ENCODE results near the gene HDLBP.
A peak's percentile ranks its signal among the peaks of the same experiment; 100 is the strongest.

Gene HDLBP, protein sequence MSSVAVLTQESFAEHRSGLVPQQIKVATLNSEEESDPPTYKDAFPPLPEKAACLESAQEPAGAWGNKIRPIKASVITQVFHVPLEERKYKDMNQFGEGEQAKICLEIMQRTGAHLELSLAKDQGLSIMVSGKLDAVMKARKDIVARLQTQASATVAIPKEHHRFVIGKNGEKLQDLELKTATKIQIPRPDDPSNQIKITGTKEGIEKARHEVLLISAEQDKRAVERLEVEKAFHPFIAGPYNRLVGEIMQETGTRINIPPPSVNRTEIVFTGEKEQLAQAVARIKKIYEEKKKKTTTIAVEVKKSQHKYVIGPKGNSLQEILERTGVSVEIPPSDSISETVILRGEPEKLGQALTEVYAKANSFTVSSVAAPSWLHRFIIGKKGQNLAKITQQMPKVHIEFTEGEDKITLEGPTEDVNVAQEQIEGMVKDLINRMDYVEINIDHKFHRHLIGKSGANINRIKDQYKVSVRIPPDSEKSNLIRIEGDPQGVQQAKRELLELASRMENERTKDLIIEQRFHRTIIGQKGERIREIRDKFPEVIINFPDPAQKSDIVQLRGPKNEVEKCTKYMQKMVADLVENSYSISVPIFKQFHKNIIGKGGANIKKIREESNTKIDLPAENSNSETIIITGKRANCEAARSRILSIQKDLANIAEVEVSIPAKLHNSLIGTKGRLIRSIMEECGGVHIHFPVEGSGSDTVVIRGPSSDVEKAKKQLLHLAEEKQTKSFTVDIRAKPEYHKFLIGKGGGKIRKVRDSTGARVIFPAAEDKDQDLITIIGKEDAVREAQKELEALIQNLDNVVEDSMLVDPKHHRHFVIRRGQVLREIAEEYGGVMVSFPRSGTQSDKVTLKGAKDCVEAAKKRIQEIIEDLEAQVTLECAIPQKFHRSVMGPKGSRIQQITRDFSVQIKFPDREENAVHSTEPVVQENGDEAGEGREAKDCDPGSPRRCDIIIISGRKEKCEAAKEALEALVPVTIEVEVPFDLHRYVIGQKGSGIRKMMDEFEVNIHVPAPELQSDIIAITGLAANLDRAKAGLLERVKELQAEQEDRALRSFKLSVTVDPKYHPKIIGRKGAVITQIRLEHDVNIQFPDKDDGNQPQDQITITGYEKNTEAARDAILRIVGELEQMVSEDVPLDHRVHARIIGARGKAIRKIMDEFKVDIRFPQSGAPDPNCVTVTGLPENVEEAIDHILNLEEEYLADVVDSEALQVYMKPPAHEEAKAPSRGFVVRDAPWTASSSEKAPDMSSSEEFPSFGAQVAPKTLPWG (N-terminal part only)

GRCh38 chr2:241315093-241315878 lies at the start of gene HDLBP:
HDLBP (minus strand) TSS chr2:241315672; CDS start chr2:241266869, 48,803 bp downstream.
- peak; percentile 95 for DNase-seq (ENCODE audit: low spot score)

DNA sequence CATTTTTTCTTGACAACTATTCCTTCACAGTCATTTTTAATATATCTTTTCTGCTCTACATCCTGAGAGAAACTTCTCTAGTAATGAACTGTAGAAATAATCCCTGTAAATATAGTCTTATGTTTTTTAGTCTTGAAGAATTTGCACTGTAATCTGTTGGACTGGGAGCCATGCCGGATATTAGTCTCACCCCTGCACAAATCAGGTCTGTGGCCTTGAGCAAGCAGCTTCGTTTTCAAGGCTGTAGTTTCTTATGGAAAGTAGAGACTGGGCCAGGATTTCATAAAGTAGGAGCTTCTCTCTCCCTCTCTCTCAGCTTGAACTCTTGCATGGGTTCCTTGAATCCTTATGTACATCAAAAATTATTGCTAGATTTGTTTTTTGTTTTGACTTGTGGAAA lies 49.3 kb upstream of the HDLBP start:
- DNase-seq (ENCODE audit: low spot score): no peak

GRCh38 chr2:241363426-241363825 lies 48.0 kb upstream of the HDLBP start:
- no peak for DNase-seq (ENCODE audit: low spot score)

- DNase-seq (ENCODE audit: low spot score): peak; percentile 32
These were observed 44.1 kb upstream of the HDLBP start for GRCh38 chr2:241359481-241360045.

DNA sequence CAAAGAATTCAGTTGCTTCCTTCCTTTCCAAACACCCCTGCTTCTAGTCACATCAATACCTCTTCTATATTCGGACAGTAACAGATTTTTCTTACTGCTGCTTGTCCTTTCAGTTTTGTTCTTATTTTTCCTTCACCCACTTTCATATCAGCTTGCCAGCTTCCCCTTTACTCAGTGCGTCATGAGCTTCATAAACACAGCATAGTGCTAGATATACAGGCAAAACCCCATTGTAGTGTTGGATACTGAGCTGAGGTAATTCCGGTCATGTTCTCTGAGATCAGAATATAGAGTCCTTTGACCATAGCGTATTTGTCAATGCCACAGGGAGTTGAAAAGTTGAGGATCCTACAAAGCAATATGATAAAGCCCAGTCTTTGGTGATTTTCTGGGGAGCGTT lies 43.0 kb upstream of the HDLBP start:
- DNase-seq (ENCODE audit: low spot score): no peak

DNA sequence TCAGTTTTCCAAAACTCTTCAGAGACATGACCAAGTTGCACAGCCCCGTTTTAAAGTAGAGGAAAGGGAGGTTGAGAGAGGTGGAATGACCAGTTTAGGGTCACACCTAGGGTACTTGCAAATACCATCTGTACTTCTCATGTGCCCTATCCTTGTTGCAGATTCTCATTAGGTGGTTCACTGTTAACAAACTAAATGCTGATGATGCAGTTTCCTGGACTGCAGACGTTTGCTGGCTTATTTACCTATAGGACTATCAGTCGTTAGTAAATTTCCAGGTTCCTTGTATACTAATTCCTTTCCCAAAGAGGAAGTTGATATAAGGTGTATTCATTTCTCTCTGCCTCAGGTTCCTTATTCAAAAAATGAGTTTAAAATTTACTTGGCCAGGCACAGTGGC lies 42.1 kb upstream of the HDLBP start:
- DNase-seq (ENCODE audit: low spot score): no peak

DNA sequence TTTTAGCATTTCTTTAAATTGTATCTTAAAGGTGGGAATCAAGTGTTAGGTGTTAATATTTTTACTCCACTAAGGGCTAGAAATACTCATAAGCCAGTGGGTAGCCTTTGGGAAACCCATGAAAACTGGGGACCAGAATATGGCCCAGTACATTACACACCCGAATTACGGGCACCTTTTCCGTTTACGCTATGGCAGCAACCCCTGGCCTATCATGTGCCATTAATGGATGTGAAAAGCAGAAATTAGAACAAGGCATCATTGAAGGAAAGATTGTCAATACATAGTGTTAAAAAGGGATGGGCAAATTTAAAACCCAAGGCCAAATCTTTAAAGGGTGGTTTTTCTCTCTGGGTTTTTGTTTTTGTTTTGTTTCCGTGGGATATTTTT lies 41.4 kb upstream of the HDLBP start:
- DNase-seq (ENCODE audit: low spot score): no peak

GRCh38 chr2:241355983-241356870 lies 40.8 kb upstream of the HDLBP start, which contains the start of gene FARP2:
FARP2 (plus strand) TSS chr2:241356285; CDS start chr2:241373108, 16,823 bp downstream.
- peak; percentile 88 for DNase-seq (ENCODE audit: low spot score)

GRCh38 chr2:241354668-241355658 lies 39.5 kb upstream of the HDLBP start:
- peak; percentile 45 for DNase-seq (ENCODE audit: low spot score)

DNA sequence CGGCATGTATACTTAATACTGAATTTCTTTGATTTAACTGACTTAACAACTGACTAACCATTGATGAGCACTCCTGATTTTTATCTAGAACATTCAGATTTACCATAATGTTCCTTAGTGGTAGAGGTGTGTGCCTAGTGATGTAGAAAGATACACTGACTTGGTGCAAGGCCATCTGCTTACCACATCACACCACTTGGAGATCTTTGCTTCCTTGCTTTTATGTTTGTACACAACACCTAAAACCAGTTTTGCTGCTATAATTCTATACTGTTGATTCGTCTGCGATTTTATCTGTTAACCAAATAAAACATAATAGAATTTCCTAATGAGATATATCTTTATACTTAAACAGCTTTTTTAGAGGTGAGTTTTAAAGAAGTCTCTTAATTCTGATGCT lies 36.8 kb upstream of the HDLBP start:
- DNase-seq (ENCODE audit: low spot score): no peak

GRCh38 chr2:241351640-241352031 lies 36.2 kb upstream of the HDLBP start:
- no peak for DNase-seq (ENCODE audit: low spot score)

DNA sequence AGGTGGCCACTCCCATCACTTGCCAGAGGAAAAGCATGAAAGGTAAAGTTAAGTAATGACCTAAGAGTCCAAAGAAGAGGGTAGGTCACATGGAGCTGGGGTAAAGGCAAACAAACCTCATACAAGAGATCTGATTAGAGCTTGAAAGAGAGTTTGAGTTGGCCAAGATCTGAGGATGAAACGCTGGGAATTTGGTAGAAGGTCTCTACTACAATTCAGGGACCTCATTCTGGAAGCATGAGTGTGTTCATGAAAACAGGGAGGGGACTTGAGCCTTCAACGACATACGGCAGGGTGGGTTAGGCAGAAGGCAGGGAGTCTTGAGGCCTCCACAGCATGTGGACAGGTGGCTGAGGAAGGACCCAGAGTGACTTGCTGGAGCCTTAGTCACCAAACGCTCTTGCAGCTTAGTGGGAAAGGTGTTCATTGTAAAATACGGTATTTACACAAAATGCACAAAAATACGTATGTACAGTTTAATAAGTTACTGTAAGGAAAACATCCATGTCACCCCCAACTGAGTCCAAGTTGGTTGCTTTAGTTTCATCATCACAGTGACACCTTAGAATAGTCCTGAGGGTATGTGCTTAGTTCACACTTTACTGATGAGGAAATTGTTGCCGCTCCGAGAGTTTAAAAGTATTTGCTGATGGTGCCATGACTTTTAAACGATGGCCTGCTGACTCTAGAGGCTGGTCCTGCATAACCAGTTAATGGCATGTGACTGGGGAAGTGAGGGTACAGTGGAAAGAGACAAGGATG lies 35.6 kb upstream of the HDLBP start:
- no peak for DNase-seq (ENCODE audit: low spot score)

GRCh38 chr2:241350530-241350877 lies 35.0 kb upstream of the HDLBP start:
- DNase-seq (ENCODE audit: low spot score): no peak

DNA sequence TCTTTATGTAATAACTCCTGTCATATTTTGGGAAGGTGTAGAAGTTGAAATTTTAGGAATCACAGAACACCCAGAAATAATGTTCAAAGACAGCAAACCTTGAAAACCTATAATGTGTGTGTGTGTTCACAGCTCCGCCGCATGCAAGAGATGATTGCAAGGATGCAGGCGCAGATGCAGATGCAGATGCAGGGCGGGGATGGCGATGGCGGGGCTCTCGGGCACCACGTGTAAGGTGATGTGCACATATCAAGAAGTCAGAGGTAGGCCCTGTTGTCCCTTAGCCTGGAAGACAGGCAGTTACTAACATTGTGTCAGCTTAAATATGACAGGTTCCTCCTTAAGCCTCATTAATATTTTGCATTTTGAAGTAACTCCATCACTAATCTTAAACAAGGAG lies 34.5 kb upstream of the HDLBP start:
- DNase-seq (ENCODE audit: low spot score): no peak

DNA sequence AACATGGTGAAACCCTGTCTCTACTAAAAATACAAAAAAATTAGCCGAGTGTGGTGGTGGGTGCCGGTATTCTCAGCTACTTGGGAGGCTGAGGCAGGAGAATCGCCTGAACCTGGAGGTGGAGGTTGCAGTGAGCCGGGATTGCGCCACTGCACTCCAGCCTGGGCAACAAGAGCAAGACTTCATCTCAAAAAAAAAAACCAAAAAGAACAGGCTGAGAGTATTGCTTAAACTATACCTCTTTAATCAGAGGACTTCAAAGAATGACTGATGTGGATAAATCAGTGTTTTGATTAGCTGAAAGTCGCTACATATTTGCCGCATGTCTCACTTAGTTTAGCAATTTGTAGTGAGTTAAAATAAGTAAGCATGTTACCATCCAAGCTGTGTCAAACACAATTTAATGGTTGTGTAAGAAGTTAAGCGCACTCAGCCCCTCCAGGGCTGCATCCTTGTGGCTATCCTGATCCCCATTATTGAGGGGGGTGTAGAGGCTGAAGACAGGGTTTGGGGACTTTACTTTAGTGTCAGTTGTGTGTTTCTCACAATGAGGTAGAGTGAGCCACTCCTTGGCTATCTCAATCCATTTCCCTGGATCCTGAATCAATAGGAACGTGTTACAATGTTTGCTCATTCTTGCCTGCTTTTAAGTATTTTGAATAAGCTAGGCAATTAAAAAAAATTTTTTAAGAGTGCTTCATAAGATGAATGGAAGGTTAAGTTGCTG lies 29.6 kb upstream of the HDLBP start:
- DNase-seq (ENCODE audit: low spot score): no peak

DNA sequence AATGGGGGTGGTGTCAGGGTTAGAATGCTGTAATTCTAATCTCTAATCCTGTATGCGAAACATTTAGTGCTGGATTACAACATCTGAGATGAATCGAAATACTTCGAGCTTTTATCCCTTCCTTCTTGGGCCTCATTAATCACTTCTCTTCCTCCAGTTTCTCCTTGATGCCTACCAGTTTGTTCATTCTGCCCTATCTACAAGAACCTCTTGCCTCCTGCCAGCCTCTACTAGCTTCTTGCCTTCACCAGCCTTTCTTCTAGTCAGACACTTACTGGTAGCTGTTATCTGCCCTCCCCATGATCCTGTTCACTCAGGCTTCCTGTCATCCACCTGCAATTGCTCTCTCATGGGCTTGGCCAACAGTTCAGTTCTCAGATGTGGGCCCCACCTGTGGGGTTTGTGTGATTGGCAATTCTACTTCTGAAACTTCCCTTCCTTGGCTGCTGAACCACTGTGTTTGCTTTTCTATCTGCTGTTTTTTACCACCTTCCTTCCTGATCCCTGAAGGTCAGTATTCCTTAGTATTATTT lies 25.2 kb upstream of the HDLBP start:
- DNase-seq (ENCODE audit: low spot score): no peak
